GM12801 (cell line): ENCODE data around the gene BTF3.

Source experiments
- TF ChIP-seq, protein P1 (sequence below): IDR thresholded peaks from one replicate; pipeline ENCODE4 v1.5.1; 2011; ENCODE audit warnings: control low read depth; ENCODE audit not compliant: insufficient read length; ENCODE audit errors: extremely low read depth

The BTF3 gene

DNA sequence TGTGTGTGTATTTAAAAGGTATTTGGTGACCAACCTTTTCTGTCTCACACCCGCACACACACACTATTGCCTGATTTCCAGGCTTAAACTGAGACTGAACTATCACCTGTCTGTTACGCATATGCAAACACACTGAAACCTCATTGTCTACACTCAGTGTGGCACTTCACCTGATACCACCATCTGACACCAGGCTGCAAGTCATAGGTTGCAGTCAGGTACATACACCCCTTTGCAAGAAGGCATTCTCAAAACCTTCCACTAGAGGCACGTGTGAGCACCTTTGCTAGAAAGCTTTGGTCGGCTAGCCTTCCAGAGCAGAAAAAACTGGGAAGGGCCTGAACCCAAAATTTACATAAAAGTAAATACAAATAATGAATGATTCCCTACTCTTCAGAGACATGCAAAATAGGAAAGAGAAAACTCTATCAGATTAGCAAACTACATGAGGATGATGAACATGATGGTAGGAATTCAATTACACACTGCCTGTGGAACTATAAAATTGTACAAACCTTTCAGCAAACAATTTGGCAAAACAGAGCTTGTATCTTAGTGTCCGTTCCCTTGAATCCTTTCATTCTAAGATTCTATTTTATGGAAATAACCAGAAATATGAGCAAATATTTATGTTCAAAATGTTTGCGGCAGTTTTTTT, 43.7 kb upstream of the BTF3 start:
- TF ChIP-seq, protein P1, sequence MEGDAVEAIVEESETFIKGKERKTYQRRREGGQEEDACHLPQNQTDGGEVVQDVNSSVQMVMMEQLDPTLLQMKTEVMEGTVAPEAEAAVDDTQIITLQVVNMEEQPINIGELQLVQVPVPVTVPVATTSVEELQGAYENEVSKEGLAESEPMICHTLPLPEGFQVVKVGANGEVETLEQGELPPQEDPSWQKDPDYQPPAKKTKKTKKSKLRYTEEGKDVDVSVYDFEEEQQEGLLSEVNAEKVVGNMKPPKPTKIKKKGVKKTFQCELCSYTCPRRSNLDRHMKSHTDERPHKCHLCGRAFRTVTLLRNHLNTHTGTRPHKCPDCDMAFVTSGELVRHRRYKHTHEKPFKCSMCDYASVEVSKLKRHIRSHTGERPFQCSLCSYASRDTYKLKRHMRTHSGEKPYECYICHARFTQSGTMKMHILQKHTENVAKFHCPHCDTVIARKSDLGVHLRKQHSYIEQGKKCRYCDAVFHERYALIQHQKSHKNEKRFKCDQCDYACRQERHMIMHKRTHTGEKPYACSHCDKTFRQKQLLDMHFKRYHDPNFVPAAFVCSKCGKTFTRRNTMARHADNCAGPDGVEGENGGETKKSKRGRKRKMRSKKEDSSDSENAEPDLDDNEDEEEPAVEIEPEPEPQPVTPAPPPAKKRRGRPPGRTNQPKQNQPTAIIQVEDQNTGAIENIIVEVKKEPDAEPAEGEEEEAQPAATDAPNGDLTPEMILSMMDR = no peak

DNA sequence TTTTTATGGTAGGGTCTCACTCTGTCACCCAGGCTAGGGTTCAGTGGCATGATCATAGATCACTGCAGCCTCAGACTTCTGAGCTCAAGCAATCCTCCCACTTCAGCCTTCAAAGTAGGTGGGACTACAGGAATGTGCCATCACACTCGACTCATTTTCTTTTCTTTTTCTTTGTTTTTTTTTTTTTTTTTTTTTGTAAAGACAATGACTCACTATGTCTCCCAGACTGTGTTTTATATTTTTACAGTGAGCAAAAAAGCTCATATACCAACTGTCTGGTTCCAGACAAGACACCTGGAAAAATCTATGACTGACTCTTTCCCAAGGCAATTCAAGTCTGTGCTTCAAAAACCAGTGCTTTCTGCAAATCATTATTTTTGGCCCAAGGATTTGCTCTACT, 38.9 kb upstream of the BTF3 start:
- TF ChIP-seq, protein P1 = no peak

GRCh38 chr5:73460133-73460532, 38.1 kb upstream of the BTF3 start:
- TF ChIP-seq, protein P1 = no peak

- TF ChIP-seq, protein P1 = no peak
Observed at GRCh38 chr5:73464016-73464745, 34.1 kb upstream of the BTF3 start.

- TF ChIP-seq, protein P1 = no peak
Observed at GRCh38 chr5:73469878-73470277, 28.4 kb upstream of the BTF3 start.

GRCh38 chr5:73471654-73472053, 26.6 kb upstream of the BTF3 start:
- TF ChIP-seq, protein P1 = no peak

- TF ChIP-seq, protein P1 = no peak
Observed at GRCh38 chr5:73472116-73472515, 26.1 kb upstream of the BTF3 start.
